GM19239 (cell line): Measurements from ENCODE around the gene DMXL1.
A peak's percentile ranks its signal among the peaks of the same experiment; 100 is the strongest.
"Not testable (repeated sequence)": the region's sequence is repeated elsewhere in the genome, so short reads cannot be mapped to it uniquely, and the experiment has no call there.

Experiments used
- DNase-seq: peaks from one replicate; pipeline ENCODE4 v3.0.0; 2011; ENCODE audit warnings: low spot score; ENCODE audit not compliant: insufficient read length
- FAIRE-seq: peaks from 2 replicates; lab custom pipeline; 2011; peaks lifted over from hg19 to GRCh38; lab: Jason Lieb, UNC

Gene DMXL1

GRCh38 chr5:119067450-119067849, 3.4 kb upstream of the DMXL1 start:
- FAIRE-seq (no peak), DNase-seq (no peak)

DNA sequence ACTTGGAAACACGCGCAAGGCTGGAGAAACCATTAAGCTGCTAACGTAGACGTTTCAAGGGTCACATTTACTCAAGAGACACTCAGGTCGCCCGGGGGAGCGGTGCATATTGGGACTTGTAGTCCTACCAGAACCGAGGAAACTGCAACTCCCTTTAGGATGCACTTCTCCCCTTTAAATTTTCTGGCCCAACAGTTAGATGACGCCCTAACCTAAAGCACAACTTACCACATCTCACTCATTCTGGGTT, 384 bp upstream of the DMXL1 start:
- FAIRE-seq (no peak), DNase-seq (no peak)

GRCh38 chr5:119071561-119071995, 691 bp downstream of the DMXL1 start:
- FAIRE-seq (no peak), DNase-seq (no peak)

DNA sequence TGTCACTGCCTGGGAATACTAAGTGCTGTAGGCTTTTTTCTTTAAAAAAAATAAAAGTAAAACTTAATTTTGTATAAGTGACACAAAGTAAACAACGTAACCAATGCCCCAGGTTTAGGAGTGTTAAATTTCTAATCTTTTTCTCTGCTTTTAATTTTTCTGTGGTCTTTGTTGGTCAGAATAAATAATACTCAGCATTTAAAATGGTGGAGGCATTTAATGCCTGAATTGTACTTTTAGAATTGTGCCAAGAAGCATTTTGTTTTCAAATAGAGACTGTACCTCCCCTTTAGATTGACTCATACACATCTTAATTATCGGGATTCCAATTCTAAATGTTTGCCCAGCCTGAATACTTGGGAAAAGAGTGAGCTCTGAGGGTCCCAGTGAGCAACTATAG, 1.6 kb downstream of the DMXL1 start:
- no peak for FAIRE-seq
- DNase-seq, result no peak

- not testable (repeated sequence) for DNase-seq
- peak; percentile 57 for FAIRE-seq
Measured at GRCh38 chr5:119073746-119074337, 3.0 kb downstream of the DMXL1 start.

DNA sequence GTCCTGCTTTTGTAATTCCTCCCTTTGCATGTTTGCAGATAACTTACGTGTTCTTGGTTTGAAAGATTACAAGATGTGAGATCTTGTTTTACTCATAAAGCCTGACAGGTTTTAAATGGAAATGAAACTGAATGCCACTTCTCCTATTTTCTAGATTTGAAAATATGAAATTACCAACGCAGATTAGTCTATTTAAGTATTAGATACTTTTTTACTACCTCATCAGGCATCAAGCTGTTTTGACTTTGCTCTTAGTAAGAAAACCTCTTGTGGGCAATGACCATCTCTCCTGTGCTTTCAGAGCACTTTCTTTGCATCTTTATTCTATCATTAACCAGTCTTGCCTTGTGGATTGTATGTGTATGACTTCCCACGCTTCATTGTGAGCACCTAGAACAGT, 3.5 kb downstream of the DMXL1 start:
- peak; percentile 71 for FAIRE-seq
- no peak for DNase-seq

DNA sequence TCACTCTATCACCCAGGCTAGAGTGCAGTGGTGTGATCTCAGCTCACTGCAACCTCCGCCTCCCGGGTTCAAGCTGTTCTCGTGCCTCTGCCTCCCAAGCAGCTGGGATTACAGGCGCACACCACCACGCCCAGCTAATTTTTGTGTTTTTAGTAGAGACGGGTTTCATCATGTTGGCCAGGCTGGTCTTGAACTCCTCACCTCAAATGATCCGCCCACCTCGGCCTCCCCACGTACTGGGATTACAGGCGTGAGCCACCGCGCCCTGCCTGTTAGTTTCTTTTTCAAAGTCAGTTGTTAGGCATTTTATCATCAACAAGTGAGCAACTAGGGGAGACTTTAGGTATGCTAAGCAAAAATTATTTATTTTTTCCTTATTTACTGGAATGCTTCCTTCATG, 4.4 kb downstream of the DMXL1 start:
- not testable (repeated sequence) for FAIRE-seq, DNase-seq

GRCh38 chr5:119076080-119076479, 5.2 kb downstream of the DMXL1 start:
- DNase-seq, result no peak

DNA sequence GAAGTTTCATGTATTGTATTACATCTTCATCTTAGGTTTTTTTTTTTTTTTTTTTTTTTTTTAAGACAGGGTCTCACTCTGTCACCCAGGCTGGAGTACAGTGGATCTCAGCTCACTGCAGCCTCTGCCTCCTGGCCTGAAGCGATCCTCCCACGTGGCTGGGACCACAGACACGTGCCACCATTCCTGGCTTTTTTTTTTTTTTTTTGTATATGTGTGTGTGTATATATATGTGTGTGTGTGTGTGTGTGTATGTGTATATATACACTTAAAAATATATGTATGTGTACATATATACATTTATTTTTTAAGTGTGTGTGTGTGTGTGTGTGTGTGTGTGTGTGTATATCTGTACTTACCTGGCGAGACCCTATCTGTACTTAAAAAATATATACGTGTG, 6.6 kb downstream of the DMXL1 start:
- no peak for FAIRE-seq
- DNase-seq, result no peak

More at GRCh38 chr5:119076080-119076479, 5.2 kb downstream of the DMXL1 start:
- peak; percentile 51 for FAIRE-seq

DNA sequence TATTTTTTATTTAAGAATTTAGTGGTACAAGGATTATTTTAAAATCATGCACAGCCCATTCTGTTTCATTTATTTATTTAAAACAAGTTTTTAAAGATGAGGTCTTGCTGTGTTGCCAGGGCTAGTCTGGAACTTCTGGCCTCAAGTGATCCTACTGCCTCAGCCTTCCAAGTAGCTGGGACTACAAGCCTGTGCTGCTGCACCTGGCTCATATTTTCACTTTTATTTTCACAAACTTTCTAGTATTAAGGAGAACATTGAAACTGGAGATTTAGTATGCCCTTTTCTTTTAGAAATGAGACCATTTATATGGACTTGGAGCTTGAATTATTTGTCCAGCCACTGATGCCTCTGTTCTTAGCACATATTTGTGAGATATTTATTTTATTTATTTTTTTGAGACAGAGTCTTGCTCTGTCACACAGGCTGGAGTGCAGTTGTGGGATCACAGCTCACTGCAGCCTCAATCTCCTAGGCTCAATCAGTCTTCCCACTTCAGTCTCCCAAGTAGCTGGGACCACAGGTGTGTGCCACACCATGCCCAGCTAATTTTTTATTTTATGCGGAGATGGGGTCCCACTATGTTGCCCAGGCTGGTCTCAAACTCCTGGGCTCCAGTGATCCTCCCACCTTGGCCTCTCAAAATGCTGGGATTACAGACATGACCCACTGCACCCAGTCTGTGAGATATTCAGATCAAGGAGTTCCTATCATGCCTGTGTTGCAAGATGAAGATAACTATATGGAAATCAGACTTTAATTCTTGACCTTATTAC, 7.4 kb downstream of the DMXL1 start:
- FAIRE-seq, result peak; percentile 91
- no peak for DNase-seq

DNA sequence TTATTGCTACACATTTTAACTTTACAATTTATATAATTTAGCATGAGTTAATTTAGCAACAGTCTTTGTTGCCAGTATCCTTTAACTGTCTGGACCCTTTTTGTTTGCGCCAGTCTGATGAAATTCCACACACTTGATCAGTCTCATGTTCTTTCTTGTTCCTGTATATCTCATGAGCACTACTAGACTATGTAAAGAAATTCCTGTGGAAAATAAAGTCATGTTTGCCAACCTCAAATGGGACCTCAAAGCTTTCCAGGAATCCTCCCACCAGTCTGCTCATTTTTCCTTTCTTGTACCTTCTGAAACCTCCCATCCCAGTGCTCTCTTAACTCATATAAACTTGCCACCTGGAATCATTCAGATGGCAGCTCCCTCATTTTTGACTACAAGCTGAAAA, 8.0 kb downstream of the DMXL1 start:
- no peak for FAIRE-seq
- no peak for DNase-seq

GRCh38 chr5:119079318-119079921, 8.5 kb downstream of the DMXL1 start:
- peak; percentile 96 for FAIRE-seq
- DNase-seq, result no peak

GRCh38 chr5:119080936-119081335, 10.0 kb downstream of the DMXL1 start:
- DNase-seq (no peak), FAIRE-seq (no peak)

DNA sequence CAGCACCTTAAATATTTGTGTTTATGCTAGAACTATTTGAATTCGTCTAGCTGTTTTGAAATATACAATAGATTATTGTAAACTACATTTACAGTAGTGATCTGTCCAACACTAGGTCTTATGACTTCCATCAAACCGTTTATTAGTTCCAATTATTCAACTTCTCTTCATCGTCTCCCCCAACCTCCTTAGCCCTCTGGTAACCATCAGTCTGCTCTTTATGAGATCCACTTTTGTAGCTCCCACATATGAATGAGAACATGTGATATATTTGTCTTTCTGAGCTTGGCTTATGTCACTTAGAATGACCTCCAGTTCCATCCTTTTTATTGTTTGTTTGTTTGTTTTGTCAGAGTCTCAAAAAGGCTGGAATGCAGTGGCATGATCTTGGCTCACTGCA, 11.8 kb downstream of the DMXL1 start:
- FAIRE-seq (no peak), DNase-seq (no peak)

DNA sequence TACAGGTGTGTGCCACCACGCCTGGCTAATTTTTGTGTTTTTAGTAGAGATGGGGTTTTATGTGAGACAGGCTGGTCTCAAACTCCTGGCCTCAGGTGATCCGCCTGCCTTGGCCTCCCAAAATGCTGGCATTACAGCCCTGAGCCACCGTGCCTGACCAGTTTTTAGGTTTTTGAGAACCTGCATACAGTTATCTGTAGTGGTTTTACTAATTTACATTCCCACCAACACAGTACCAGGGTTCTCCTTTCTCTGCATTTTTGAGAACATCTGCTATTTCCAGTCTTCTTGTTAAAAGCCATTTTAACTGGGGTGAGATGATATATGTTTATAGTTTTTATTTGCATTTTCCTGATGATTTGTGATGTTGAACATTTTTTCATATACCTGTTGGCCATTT, 12.8 kb downstream of the DMXL1 start:
- DNase-seq (no peak), FAIRE-seq (peak; percentile 58)

DNA sequence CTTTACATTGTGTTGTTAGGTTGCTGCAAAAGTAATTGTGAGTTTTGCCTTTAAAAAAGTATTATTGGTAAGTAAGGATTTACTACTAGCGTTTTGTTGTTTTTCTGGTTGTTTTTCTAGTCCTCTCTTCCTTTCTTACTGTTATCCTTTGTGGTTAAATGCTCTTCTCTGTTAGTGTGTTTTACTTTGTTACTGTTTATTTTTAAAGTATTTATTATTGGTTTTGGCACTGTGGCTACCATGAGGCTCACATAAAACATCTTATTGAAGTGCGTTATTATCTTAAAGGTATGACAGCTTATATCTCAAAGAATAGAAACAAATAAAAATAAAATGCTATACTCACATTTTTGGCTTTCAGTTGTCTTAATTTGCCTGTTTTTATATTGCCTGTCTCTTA, 17.6 kb downstream of the DMXL1 start:
- FAIRE-seq (no peak), DNase-seq (no peak)

DNA sequence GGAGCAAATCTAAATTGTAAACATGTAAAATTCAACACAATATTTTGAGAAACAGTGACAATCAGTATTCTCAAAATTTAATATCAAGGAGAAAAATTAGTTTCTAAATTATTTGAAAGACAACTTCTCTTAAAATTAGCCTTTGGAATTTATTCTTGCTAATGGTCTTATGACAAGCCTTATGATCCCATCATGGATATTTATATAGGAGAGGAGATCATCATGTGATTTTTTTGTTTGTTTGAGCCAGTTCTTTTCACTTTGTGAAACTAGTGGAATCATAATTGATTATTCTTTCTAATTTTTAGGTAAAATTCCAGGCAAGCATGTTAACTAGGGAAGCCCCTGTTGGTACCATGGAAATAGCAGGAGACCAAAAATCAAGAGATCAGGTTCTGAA, 24.7 kb downstream of the DMXL1 start:
- no peak for FAIRE-seq
- DNase-seq, result no peak

- DNase-seq (no peak), FAIRE-seq (no peak)
Measured at GRCh38 chr5:119105971-119106370, 35.1 kb downstream of the DMXL1 start.

GRCh38 chr5:119112151-119112550, 41.3 kb downstream of the DMXL1 start:
- FAIRE-seq (no peak), DNase-seq (no peak)

DNA sequence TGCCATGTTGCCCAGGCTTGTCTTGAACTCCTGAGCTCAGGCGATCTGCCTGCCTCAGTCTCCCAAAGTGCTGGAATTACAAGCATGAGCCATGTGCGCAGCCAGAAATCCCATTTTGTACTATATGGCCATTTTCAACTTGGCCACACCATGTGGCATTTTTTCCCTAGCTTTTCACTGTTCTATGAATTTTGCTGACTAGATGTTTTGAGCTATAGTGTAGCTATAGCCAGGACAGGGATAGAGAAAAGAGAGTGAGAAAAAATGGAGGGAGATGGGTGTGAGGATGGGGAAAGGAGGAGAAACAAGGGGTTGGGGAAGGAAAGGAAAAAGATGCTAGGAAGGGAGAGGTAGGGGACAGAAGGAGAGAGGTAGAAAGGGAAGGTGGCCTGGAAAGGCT, 46.4 kb downstream of the DMXL1 start:
- FAIRE-seq, result no peak

GRCh38 chr5:119118000-119118399, 47.1 kb downstream of the DMXL1 start:
- no peak for FAIRE-seq
- no peak for DNase-seq

More for the DNA sequence above, 46.4 kb downstream of the DMXL1 start:
- DNase-seq, result no peak

- FAIRE-seq, result no peak
Measured at GRCh38 chr5:119120893-119121292, 50.0 kb downstream of the DMXL1 start.

More at GRCh38 chr5:119120893-119121292, 50.0 kb downstream of the DMXL1 start:
- DNase-seq, result no peak
